WTC11 (cell line): Measurements from ENCODE around the gene NSG2.

Source experiments
- ATF2 ChIP-seq: sonication (generic); formaldehyde crosslinking; IDR thresholded peaks from 2 replicates; pipeline ENCODE4 v1.8.1; 2022; ENCODE audit warnings: low read depth, missing genetic modification reagents, borderline replicate concordance
- CTCF ChIP-seq: fragments of 200-600 bp; IDR thresholded peaks from 2 replicates; pipeline ENCODE4 v1.8.0; 2022; ENCODE audit warnings: antibody characterized with exemption
- E2F4 ChIP-seq: sonication (generic); formaldehyde crosslinking; IDR thresholded peaks from 2 replicates; pipeline ENCODE4 v1.8.1; 2022; ENCODE audit warnings: low read depth, mild to moderate bottlenecking, moderate library complexity, missing genetic modification reagents, borderline replicate concordance
- ESRRA ChIP-seq: sonication (generic); formaldehyde crosslinking; IDR thresholded peaks from 2 replicates; pipeline ENCODE4 v1.8.1; 2022; ENCODE audit warnings: mild to moderate bottlenecking, missing genetic modification reagents, borderline replicate concordance
- GABPB1 ChIP-seq: sonication (generic); formaldehyde crosslinking; IDR thresholded peaks from 2 replicates; pipeline ENCODE4 v1.8.1; 2023; ENCODE audit warnings: mild to moderate bottlenecking, missing genetic modification reagents
- HMGA2 ChIP-seq: fragments of 250-450 bp; sonication (Bioruptor Pico); IDR thresholded peaks from 2 replicates; pipeline ENCODE4 v1.4.0; 2021; ENCODE audit warnings: mild to moderate bottlenecking, moderate library complexity
- JUN ChIP-seq: sonication (generic); formaldehyde crosslinking; IDR thresholded peaks from 2 replicates; pipeline ENCODE4 v1.8.0; 2023; ENCODE audit warnings: mild to moderate bottlenecking, missing genetic modification reagents
- KAT7 ChIP-seq: sonication (generic); formaldehyde crosslinking; IDR thresholded peaks from 2 replicates; pipeline ENCODE4 v1.8.1; 2023; ENCODE audit warnings: missing genetic modification reagents, mild to moderate bottlenecking, borderline replicate concordance
- MLX ChIP-seq: sonication (generic); formaldehyde crosslinking; IDR thresholded peaks from 2 replicates; pipeline ENCODE4 v1.8.1; 2023; ENCODE audit warnings: mild to moderate bottlenecking, missing genetic modification reagents, moderate library complexity
- NFYB ChIP-seq: sonication (generic); formaldehyde crosslinking; conservative IDR thresholded peaks from 2 replicates; pipeline ENCODE4 v1.8.0; 2022; ENCODE audit warnings: low read depth, missing genetic modification reagents
- ZBTB43 ChIP-seq: sonication (generic); formaldehyde crosslinking; IDR thresholded peaks from 2 replicates; pipeline ENCODE4 v1.8.1; 2023; ENCODE audit warnings: mild to moderate bottlenecking, missing genetic modification reagents
- ZNF138 ChIP-seq: sonication (generic); formaldehyde crosslinking; conservative IDR thresholded peaks from 2 replicates; pipeline ENCODE4 v1.8.1; 2022; ENCODE audit warnings: mild to moderate bottlenecking, moderate library complexity, missing genetic modification reagents
- ZNF512 ChIP-seq: sonication (generic); formaldehyde crosslinking; IDR thresholded peaks from 2 replicates; pipeline ENCODE4 v1.8.1; 2022; ENCODE audit warnings: missing genetic modification reagents, borderline replicate concordance

- TF ChIP-seq HMGA2 (no peak), CTCF (no peak), ZNF512 (no peak), KAT7 (CRISPR knock-in tag) (no peak), ZBTB43 (CRISPR knock-in tag) (no peak), E2F4 (no peak), NFYB (CRISPR knock-in tag) (no peak), GABPB1 (no peak), ZNF138 (CRISPR knock-in tag) (no peak), MLX (CRISPR knock-in tag) (no peak), ESRRA (CRISPR knock-in tag) (no peak), JUN (CRISPR knock-in tag) (no peak), ATF2 (CRISPR knock-in tag) (no peak)
Measured at GRCh38 chr5:174022384-174023095, 23.0 kb upstream of the NSG2 start.
